GM19467 (cell line): Measurements from ENCODE around the gene ZNHIT6.

ENCODE experiments used
- ATAC-seq: cut with Tn5 transposase; IDR thresholded peaks from one replicate; pipeline ENCODE4 v1.9.1; 2021; ENCODE audit warnings: mild to moderate bottlenecking, moderate library complexity; ENCODE audit not compliant: unreplicated experiment

Gene ZNHIT6

GRCh38 chr1:85599681-85600080 lies 108.6 kb downstream of the ZNHIT6 start:
- no peak for ATAC-seq
